KMS-11 (cell line): ENCODE data around the gene UROS.

Experiments
- H2AFZ ChIP-seq: fragments of 200-600 bp; sonication (generic); 2 replicates; pipeline ENCODE4 v1.6.1; 2016; ENCODE audit warnings: antibody characterized with exemption, mixed run types, low read depth
- H3K27ac ChIP-seq: fragments of 200-600 bp; sonication (generic); 2 replicates; pipeline ENCODE4 v1.6.1; 2016; ENCODE audit warnings: mild to moderate bottlenecking, mixed run types
- H3K27me3 ChIP-seq: fragments of 200-600 bp; sonication (generic); 2 replicates; pipeline ENCODE4 v1.6.1; 2017; ENCODE audit warnings: mild to moderate bottlenecking, low read depth, mixed run types, moderate library complexity; ENCODE audit not compliant: insufficient read depth
- H3K36me3 ChIP-seq: fragments of 200-600 bp; sonication (generic); 2 replicates; pipeline ENCODE4 v1.6.1; 2017; ENCODE audit warnings: mild to moderate bottlenecking, mixed run types; ENCODE audit not compliant: insufficient read depth
- H3K4me1 ChIP-seq: fragments of 200-600 bp; sonication (generic); 2 replicates; pipeline ENCODE4 v1.6.1; 2016; ENCODE audit warnings: mild to moderate bottlenecking, low read depth, mixed run types; ENCODE audit not compliant: poor library complexity, severe bottlenecking
- H3K4me2 ChIP-seq: fragments of 200-600 bp; sonication (generic); 2 replicates; pipeline ENCODE4 v1.7.0; 2016; ENCODE audit warnings: mild to moderate bottlenecking, mixed run types
- H3K4me3 ChIP-seq: fragments of 200-600 bp; sonication (generic); IDR thresholded peaks from 2 replicates; pipeline ENCODE4 v1.6.1; 2017; ENCODE audit warnings: low read depth, low read length, mixed read lengths; ENCODE audit not compliant: insufficient read depth
- H3K79me2 ChIP-seq: fragments of 200-600 bp; sonication (generic); 2 replicates; pipeline ENCODE4 v1.6.1; 2016; ENCODE audit warnings: low read depth, mixed run types; ENCODE audit not compliant: insufficient read depth
- H3K9ac ChIP-seq: fragments of 200-600 bp; sonication (generic); 2 replicates; pipeline ENCODE4 v1.6.1; 2016; ENCODE audit warnings: mild to moderate bottlenecking, mixed run types
- H4K20me1 ChIP-seq: fragments of 200-600 bp; sonication (generic); 2 replicates; pipeline ENCODE4 v1.6.1; 2016; ENCODE audit warnings: mild to moderate bottlenecking, mixed run types; ENCODE audit not compliant: insufficient read depth
- CTCF ChIP-seq: fragments of 200-600 bp; sonication (generic); conservative IDR thresholded peaks from 2 replicates; pipeline ENCODE4 v1.6.1; 2017; ENCODE audit warnings: low read depth, mild to moderate bottlenecking, antibody characterized with exemption, low read length, moderate library complexity, mixed read lengths

UROS gene

GRCh38 chr10:125840955-125841354 lies 17.9 kb upstream of the UROS start:
- TF ChIP-seq CTCF = no peak
- H3K4me3 ChIP-seq = no peak overlapping the region
- H3K79me2 ChIP-seq = no peaks in the 10 kb centered on the region
- no peak overlapping the region for H2AFZ ChIP-seq
- H3K4me2 ChIP-seq = no peak overlapping the region
- H3K36me3 ChIP-seq = peaks cover 4% of the 10 kb centered on the region; the same call in 1 of the 2 replicates
- no peaks in the 10 kb centered on the region for H3K27me3 ChIP-seq
- H3K27ac ChIP-seq = no peak overlapping the region
- no peaks in the 10 kb centered on the region for H3K4me1 ChIP-seq
- H4K20me1 ChIP-seq = no peaks in the 10 kb centered on the region
- no peak overlapping the region for H3K9ac ChIP-seq

- H3K36me3 ChIP-seq = peaks cover 4% of the 10 kb centered on the region; the same call in 1 of the 2 replicates
- no peak overlapping the region for H3K27ac ChIP-seq
- H4K20me1 ChIP-seq = no peaks in the 10 kb centered on the region
- no peaks in the 10 kb centered on the region for H3K27me3 ChIP-seq
- H2AFZ ChIP-seq = no peak overlapping the region
- no peak for TF ChIP-seq CTCF
- no peak overlapping the region for H3K9ac ChIP-seq
- no peaks in the 10 kb centered on the region for H3K79me2 ChIP-seq
- no peaks in the 10 kb centered on the region for H3K4me1 ChIP-seq
- no peak overlapping the region for H3K4me2 ChIP-seq
- no peak overlapping the region for H3K4me3 ChIP-seq
Observed at GRCh38 chr10:125840406-125840805, 17.3 kb upstream of the UROS start.

- Histone ChIP-seq H3K36me3 (peaks cover 8% of the 10 kb centered on the region), H3K79me2 (no peaks in the 10 kb centered on the region), H4K20me1 (no peaks in the 10 kb centered on the region), H3K4me1 (no peaks in the 10 kb centered on the region), H2AFZ (no peak overlapping the region), H3K27ac (no peak overlapping the region), H3K27me3 (no peaks in the 10 kb centered on the region), H3K4me2 (no peak overlapping the region), H3K9ac (no peak overlapping the region), H3K4me3 (no peak overlapping the region)
- TF ChIP-seq CTCF = no peak
Observed at GRCh38 chr10:125838802-125839575, 15.9 kb upstream of the UROS start.

- no peaks in the 10 kb centered on the region; the same call in 1 of the 2 replicates for H3K79me2 ChIP-seq
- no peak overlapping the region for H3K9ac ChIP-seq
- H3K4me2 ChIP-seq = no peak overlapping the region
- H4K20me1 ChIP-seq = no peaks in the 10 kb centered on the region
- TF ChIP-seq CTCF = no peak
- no peaks in the 10 kb centered on the region for H3K4me1 ChIP-seq
- no peak overlapping the region for H2AFZ ChIP-seq
- H3K4me3 ChIP-seq = no peak overlapping the region
- no peaks in the 10 kb centered on the region for H3K27me3 ChIP-seq
- peaks cover 9% of the 10 kb centered on the region for H3K36me3 ChIP-seq
- H3K27ac ChIP-seq = no peak overlapping the region
Observed at GRCh38 chr10:125836746-125837145, 13.7 kb upstream of the UROS start.
